Stimulated activated CD8-positive, alpha-beta memory T cell treated with anti-CD3 and anti-CD28 coated beads, Interleukin-4, amount 100 ng/mL, for 4 hours (primary cell): ENCODE results near the gene ZC2HC1B.

Experiments
- DNase-seq, 2 donors: peaks; one replicate each; pipeline ENCODE4 v3.0.0-alpha.2; 2020; ENCODE audit warnings: low read depth in 2 of 2, low spot score in 1 of 2

Gene ZC2HC1B

GRCh38 chr6:143959927-143960326 is 95.7 kb downstream of the ZC2HC1B start:
- DNase-seq: no peak

GRCh38 chr6:143961066-143961465 is 96.8 kb downstream of the ZC2HC1B start:
- no peak for DNase-seq

DNA sequence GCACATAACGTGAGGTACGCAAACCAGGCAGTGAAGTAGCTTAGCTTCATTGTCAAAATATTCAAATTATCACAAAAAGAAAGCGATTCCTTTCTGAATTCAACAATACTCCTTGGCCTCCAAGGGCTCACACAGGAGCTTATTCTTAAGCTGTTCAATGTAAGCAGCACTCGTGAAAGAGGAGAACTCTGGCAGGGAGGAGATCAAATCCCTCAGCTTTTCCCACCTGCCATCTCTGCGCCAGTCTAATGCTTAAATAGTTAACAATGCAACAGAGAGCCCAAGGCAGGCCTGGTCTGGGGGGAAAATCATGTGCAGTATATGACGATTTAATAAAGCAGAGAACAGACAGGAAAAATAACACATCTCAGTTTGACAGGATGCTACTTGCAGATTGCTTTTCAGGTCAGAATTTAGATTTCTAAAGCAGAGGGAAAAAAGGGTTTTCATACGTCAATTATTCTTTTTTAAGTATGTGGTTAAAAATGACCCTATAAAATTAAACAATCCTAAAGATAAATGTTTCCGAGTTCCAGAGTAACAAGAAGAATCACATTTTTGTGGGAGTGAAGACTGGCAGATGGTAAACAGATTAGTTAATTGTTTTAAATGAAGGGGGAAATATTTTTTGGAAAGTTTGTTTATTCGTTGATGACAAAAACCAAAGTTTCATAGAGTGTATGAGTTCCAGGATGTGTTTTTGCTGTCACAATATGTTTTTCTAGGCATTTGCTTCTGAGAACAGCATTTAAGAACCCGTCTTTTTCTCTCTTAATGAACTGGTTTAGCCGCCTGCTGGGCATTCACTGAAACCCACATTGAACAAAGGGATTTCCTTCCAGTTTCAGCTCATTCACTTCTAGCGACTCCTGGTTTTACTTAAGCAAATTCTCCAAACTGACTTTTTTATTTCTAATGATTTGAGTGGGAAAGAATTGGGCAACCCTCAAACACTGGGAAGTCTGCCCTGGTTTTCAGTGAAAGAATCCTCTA is 97.9 kb downstream of the ZC2HC1B start:
- DNase-seq: no peak

DNA sequence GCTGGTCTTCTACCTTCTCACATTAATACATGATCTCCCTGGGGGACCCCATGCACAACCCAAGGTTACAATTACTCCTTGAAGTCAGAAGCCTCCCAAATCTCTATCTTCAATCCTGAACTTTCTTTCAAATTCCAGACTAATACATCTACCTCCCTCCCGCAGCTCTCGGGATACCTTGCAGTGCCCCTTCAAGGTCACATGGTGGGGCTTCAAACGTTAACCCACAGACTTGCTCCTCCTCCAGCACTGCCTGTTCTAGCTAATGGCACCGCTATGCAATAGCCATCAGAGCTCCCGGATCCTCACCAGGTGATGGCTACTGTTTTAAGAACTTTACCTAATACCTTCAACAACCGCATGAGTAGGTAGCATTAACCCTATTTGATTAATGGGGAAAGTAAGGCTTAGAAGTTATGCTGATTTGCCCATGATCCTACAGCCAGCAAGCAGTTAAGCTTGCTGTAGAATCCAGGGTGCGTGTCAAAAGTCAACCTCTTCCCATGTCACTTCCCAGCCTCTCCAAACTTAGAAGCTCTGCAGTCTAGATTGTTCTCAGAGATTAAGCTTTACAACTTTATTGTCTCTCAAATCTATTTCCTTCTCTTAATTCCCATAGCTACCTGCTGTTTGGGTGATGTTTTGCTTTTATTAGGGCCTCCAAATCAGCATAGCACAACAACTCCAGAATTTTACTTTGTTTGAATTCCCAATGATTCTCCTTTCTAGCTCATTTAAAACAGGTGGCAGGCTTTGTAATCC is 99.1 kb downstream of the ZC2HC1B start:
- DNase-seq: no peak

GRCh38 chr6:143964674-143965081 is 100.4 kb downstream of the ZC2HC1B start:
- no peak for DNase-seq

DNA sequence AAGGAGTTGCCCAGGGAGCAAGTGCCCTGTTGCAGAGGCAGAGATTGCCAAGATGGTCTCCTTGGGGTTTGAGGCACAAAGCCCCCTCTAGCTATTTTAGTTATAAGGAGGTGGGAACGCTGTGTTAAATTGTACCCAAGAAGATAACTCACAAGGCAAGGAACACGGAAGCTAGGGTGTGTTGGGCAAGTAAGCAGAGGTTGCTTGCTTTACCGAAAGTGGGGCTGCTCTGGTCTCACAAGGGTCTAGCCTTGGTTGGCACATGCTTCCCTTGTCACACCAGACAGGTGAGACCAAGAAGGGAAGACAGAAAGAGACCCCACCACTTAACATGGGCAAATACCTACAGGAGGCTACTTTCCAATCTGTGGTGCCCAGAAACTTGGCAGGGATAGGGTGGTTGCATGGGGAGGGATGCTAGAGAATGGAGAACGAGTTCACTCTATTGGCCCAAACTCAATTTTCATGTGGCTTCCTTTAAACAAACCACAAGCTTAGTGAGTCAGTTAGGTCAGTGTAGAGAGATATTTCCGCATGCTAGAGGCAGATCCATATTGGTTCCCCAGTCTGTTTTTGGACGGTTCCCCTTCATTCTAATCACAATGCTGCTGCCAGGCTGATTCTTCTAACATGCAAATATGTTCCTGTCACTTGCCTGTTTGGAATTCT is 101.4 kb downstream of the ZC2HC1B start:
- DNase-seq: no peak

GRCh38 chr6:143966312-143966711 is 102.0 kb downstream of the ZC2HC1B start:
- DNase-seq: no peak

GRCh38 chr6:143967706-143968376 is 103.6 kb downstream of the ZC2HC1B start:
- no peak for DNase-seq

GRCh38 chr6:143969077-143969476 is 104.8 kb downstream of the ZC2HC1B start:
- no peak for DNase-seq

- no peak for DNase-seq
Measured at GRCh38 chr6:143970456-143971218, 106.4 kb downstream of the ZC2HC1B start.

- DNase-seq: no peak
Measured at GRCh38 chr6:143971482-143972205, 107.4 kb downstream of the ZC2HC1B start.

DNA sequence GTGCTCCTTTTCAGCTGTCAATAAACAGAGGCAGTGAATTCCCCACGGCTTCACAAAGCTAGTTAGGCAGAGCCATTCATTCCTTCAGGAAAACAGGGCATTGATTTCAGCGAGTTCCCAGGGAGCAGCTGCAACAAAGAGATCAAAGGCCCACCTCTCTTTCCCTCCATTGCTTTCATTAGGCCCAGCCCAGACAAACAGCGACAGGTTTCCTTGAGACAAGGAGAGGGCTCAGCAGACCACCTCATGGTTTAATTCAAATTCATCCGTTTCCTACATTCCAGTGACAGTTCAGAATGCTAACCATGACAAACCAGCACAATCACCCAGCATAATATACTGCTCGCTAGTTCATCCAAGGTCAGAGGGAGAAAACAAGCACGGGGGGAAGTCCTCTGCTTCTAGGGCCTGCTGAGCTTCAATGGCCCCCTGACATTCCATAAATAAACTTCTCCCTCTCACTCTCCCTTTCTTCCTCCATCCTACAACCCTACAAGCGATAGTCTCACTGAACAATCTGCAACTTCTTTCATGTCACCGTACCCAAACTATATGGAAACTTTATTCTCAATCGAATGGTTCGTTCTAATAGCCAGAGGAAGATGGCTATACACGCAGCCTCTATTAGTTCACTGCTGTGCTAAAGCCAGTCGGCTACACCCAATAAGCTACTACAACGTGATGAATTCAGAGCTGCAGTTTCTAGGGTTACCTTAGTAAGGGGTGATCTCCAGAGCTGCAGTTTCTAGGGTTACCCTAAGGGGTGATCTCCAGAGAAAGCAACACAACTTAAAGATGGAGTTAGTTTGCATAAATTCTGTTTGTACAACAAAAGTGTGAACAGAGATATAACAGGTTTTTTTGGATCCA is 109.1 kb downstream of the ZC2HC1B start:
- no peak for DNase-seq

DNA sequence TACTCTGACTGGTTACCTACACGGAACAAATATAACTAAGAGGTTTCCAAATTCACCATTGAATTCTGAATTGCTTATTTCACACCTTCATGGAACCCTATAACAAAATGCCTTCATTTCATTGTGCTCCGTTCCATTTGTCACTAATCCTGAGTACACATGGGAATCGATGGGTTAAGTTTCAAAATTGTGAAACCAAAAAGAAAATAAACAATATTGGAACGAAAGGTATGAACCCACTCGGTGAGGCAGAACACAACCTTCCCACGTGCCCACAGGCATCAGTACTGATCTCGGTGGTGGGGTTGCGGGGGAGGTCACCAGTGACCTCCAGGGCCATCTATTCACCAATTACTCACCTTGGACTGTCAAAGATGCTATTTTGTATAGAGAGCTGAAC is 109.8 kb downstream of the ZC2HC1B start:
- no peak for DNase-seq

DNA sequence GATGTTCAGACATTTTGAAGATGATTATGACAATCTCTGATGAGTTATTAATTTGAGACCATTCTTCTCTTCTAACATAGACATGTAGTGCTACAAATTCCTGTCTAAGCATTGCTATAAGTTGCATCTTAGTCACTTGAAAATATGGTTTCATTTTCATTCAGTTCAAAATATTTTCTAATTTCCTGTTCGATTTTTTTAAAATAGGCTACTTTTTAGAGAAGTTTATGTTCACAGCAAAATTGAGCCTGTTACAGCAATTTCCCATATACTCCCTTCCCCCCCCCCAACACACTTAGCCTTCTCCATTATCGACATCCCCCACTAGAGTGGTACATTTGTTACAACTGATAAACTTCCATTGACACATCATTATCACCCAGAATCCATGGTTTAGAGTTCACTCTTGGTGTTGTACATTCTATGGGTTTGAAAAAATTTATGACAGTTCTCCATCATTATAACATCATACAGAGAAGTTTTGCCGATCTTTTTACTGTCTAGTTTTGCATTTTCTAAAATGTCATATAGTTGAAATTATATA is 112.6 kb downstream of the ZC2HC1B start:
- no peak for DNase-seq

DNA sequence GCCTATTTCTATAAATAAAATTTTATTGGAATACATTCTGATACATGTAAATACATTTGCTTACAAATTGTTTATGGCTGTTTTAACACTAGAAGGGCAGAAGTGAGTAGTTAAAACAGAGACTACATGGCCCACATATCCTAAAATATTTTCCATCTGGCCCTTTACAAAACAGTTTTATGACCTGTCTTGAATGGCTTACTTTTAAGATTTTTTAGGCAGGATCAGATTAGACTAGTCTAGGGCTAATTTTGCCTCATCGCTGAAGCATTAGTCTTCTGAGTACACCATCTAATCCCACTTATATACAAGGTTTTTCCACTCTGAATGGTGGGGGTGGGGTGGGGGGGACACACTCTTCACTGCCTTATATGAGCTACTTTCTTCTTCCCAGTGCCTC is 116.6 kb downstream of the ZC2HC1B start:
- DNase-seq: no peak

GRCh38 chr6:143982968-143983367 is 118.7 kb downstream of the ZC2HC1B start:
- DNase-seq: no peak

- DNase-seq: no peak
Measured at GRCh38 chr6:143984666-143985065, 120.4 kb downstream of the ZC2HC1B start.

DNA sequence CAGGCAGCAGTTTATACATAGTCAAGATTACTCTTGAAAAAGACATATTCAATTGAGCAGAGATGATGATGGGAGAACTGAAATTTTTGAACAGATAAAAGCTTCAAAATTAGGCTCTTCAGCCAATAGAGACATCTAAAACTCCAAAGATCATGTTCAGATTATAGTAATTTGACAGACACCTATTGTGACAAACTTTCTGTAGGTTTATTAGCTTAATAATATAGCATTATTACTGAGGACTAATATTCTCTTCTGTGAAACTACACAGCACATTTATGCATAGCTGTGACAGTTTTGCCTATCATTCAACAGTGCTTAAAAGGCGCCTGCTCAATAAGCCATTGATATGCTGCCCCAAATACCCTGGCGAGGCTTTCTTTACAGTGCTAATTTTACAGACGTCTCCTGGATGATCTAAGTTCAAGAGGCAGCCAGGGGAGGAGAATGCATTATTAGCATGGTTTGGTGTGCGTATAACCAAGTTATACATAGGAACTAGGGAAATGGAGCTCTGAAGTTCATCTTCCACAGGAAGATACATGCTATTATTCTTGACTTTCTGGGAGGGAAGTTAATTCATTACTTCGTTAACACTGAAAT is 122.3 kb downstream of the ZC2HC1B start:
- no peak for DNase-seq
